GM12872 (cell line): Measurements from ENCODE around the gene PIGX.

Experiments used
- TF ChIP-seq, protein P1 (sequence below): IDR thresholded peaks from 3 replicates; pipeline ENCODE4 v1.5.1; 2011; ENCODE audit warnings: low read depth, mild to moderate bottlenecking, low read length, moderate library complexity; ENCODE audit not compliant: insufficient read depth

The PIGX gene

GRCh38 chr3:196706731-196707130, 5.4 kb upstream of the PIGX start:
- TF ChIP-seq, protein P1, sequence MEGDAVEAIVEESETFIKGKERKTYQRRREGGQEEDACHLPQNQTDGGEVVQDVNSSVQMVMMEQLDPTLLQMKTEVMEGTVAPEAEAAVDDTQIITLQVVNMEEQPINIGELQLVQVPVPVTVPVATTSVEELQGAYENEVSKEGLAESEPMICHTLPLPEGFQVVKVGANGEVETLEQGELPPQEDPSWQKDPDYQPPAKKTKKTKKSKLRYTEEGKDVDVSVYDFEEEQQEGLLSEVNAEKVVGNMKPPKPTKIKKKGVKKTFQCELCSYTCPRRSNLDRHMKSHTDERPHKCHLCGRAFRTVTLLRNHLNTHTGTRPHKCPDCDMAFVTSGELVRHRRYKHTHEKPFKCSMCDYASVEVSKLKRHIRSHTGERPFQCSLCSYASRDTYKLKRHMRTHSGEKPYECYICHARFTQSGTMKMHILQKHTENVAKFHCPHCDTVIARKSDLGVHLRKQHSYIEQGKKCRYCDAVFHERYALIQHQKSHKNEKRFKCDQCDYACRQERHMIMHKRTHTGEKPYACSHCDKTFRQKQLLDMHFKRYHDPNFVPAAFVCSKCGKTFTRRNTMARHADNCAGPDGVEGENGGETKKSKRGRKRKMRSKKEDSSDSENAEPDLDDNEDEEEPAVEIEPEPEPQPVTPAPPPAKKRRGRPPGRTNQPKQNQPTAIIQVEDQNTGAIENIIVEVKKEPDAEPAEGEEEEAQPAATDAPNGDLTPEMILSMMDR = no peak

DNA sequence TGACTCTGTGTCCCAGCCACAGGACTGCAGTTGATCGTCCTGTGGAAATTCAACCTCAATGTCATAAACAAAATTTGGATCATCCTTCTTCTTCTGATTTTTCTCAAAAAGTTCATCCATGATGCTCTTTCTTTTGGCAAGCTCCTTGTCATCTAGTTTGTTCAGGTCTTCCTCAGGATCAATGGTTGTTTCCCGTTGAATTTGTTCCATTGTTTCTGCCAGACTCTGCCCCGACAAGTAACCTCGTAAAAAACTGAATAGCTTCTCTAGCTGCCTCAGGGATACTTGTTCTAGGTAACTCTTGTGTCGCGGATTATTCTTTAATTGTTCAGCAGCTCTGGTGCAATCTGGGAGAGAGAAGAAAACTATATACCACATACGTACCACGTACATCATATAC, 4.6 kb upstream of the PIGX start:
- TF ChIP-seq, protein P1 = no peak

- TF ChIP-seq, protein P1 = no peak
Observed at GRCh38 chr3:196708467-196708866, 3.7 kb upstream of the PIGX start.

DNA sequence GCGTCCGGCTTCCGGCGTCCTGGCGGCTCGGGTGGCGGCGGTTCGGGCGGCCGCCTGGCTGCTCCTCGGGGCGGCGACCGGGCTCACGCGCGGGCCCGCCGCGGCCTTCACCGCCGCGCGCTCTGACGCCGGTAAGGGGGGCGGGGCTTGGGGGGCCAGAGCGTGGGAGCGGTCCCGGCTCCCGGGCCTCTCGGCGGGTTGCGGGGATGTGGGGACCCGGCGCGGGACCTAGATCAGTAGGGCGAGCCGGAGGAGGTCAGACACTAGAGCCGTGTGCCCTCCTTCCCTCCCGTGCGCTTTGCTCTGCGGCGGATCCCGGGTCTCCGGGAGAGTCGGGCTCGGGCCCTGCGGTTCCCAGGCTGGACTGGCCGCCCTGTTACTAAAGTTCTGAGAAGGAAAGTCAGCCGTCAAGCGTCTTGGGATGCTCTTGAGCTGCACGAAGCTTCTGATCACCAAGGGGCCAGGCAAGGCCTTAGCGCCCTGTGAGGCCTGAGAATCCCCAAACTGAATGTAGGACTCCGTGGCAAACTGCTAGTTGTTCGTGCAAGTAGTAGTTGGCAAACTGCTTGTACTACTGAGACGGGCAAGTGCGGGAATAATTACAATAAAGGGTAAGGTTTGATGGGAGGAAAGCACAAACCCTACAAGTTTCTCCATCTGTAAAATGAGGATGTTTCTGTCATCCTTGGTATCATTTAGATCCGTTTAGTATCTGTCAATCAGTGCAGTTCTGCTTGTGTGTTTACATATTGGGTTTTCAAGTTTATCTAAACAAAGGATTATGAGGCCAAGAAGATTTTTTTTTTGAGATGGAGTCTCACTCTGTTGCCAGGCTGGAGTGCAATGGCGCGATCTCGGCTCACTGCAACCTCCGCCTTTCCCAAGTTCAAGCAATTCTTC, 587 bp downstream of the PIGX start:
- TF ChIP-seq, protein P1 = no peak

- TF ChIP-seq, protein P1 = no peak
Observed at GRCh38 chr3:196721097-196721496, 8.9 kb downstream of the PIGX start.

- TF ChIP-seq, protein P1 = no peak
Observed at GRCh38 chr3:196726788-196727675, 14.9 kb downstream of the PIGX start.

DNA sequence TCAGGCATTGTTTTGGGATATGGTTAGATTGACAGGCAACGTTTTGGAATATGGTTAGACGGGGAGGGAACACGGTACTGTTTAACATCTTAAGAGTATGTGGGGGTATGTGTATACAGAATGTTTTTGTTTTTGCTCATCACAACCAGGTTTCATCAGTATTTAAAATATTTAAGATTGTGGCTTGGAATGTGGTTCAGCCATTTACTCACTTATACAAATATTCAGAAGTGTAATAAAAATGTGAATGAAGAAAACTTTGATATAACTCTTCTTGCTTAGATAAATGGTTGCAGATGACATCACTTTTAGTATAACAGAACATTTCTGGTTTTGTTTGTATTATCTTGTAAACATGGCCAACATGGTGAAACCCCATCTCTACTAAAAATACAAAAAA, 23.6 kb downstream of the PIGX start:
- TF ChIP-seq, protein P1 = no peak
